NCI-H748 (cell line): Measurements from ENCODE around the gene OR56A1.

ENCODE experiments used
- DNase-seq: peaks from one replicate; lab custom pipeline; 2025; ENCODE audit not compliant: unreplicated experiment; lab: John Stamatoyannopoulos, UW

Gene OR56A1

DNA sequence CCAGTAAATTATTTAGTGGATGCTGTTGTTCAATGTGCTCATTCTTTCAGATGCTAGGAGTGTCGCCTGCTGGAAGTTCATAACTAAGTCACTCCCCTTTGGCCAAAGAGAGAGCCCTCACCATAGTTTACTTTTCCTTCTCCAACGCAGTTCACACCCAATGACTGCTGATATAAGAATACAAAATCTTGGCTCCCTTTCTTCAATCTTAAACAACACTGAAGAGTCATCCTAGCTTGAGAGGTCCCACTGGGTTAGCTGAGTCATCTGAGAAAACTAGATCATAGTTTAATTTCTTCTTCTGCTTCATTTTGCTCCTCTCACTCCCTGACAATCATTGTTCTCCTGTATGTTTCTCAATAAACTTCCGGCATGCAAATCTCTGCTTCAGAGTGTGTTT, 38.4 kb downstream of the OR56A1 start:
- no peak for DNase-seq

- DNase-seq = no peak
These were observed 41.4 kb downstream of the OR56A1 start for GRCh38 chr11:5989203-5989602.

DNA sequence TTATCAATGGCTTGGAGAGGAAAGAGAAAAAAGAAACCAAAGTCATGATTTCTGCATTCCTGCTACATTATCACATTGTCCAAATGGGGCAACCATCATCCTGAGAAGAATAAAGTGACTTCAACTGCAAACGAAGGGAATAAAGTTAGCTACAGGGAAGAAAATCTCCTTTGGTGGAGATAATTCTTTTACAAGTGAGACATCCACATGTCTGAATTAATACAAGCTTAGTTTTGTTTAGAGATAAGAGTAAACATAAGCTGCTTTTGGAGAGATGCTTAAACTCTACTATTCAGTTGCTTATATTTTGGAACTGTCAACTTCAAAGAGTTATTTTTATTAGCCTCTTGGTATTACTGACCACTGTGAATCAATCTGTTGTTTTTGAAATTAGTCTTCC, 43.7 kb downstream of the OR56A1 start, which contains the start of gene OR52L1:
OR52L1 (minus strand) TSS at position 101 of the 400 bp plus-strand sequence; CDS start at position 46, 55 bp downstream.
- no peak for DNase-seq

GRCh38 chr11:5983443-5983842, 47.1 kb downstream of the OR56A1 start:
- DNase-seq = no peak

DNA sequence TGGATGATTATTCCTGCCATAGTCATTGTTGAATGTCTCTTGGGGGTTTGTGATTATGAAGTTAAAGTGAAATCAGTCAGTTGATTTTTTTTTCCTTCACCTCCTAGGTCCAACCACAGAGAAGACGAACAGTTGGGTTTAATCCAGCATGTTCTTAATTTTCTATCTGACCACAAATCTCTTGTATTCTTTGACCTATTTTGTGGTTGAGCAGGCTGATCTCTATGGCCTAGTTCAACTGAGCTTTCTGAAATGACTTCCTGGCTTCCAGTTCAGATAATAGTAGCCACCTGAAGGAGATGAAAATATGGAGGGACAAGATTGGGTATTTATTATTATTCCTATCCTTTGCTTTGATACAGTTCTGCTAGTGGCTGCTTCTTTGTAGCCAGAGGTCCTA, 57.0 kb downstream of the OR56A1 start:
- DNase-seq = no peak
